SK-N-SH (cell line): ENCODE results near the gene CHSY1. TPM values are rescaled to one million over a fixed set of nuclear protein-coding genes. Genes with fewer than 3 reads are reported as not detected.
A peak's percentile ranks its signal among the peaks of the same experiment; 100 is the strongest.

Experiments used
- CTCF ChIA-PET: fragments of 300-600, 350-600 bp; formaldehyde crosslinking; extraction: SDS; loops from one replicate; lab custom pipeline; 2021; lab: Yijun Ruan, JAX
- POLR2A ChIA-PET: fragments of 350-600 bp; sonication (Branson Sonifier 250); formaldehyde crosslinking; extraction: SDS; loops from one replicate; lab custom pipeline; 2020; ENCODE audit warnings: antibody characterized with exemption, inconsistent platforms; lab: Yijun Ruan, JAX
- DNase-seq: peaks from one replicate; pipeline ENCODE4 v3.0.0; 2012
- H2AFZ ChIP-seq: fragments of 200-600 bp; sonication (generic); 2 replicates; pipeline ENCODE4 v1.8.1; 2016; ENCODE audit warnings: antibody characterized with exemption, mild to moderate bottlenecking, low read depth
- H3F3A ChIP-seq: fragments of 200-600 bp; sonication (generic); replicated peaks from 2 replicates; pipeline ENCODE3; 2016; ENCODE audit warnings: antibody characterized with exemption, mild to moderate bottlenecking; ENCODE audit not compliant: insufficient read depth
- H3K27ac ChIP-seq, 2 experiments: fragments of 200-500 bp in 1 of 2; fragments of 200-600 bp in 1 of 2; sonication (Bioruptor generic) in 1 of 2; sonication (generic), shearing (Covaris generic) in 1 of 2; 2 replicates each; pipeline versions ENCODE4 v1.5.1 to v1.6.1; 2014 to 2016; ENCODE audit warnings: low read depth in 2 of 2, inconsistent platforms in 1 of 2, low read length in 1 of 2, mild to moderate bottlenecking in 1 of 2, mixed read lengths in 1 of 2
- H3K27me3 ChIP-seq: fragments of 200-600 bp; sonication (generic), shearing (Covaris generic); 2 replicates; pipeline ENCODE4 v1.6.1; 2016; ENCODE audit warnings: mixed run types; ENCODE audit not compliant: insufficient read depth
- H3K36me3 ChIP-seq, 2 experiments: fragments of 200-500 bp in 1 of 2; fragments of 200-600 bp in 1 of 2; sonication (Bioruptor generic) in 1 of 2; sonication (generic) in 1 of 2; replicated peaks in 1 of 2; 2 replicates each; pipeline versions ENCODE3 to v1.5.1; 2014 to 2016; ENCODE audit warnings: low read length in 1 of 2, mild to moderate bottlenecking in 1 of 2; ENCODE audit not compliant: insufficient read depth in 2 of 2, control insufficient read depth in 1 of 2
- H3K4me1 ChIP-seq, 2 experiments: fragments of 200-500 bp in 1 of 2; fragments of 200-600 bp in 1 of 2; sonication (Bioruptor generic) in 1 of 2; sonication (generic), shearing (Covaris generic) in 1 of 2; 2 replicates each; pipeline versions ENCODE4 v1.5.1 to v1.6.1; 2014 to 2016; ENCODE audit warnings: low read depth in 1 of 2, low read length in 1 of 2, mixed run types in 1 of 2; ENCODE audit not compliant: insufficient read depth in 2 of 2, control insufficient read depth in 1 of 2
- H3K4me2 ChIP-seq: fragments of 200-600 bp; sonication (generic), shearing (Covaris generic); 2 replicates; pipeline ENCODE4 v1.6.1; 2017; ENCODE audit warnings: mixed run types
- H3K4me3 ChIP-seq, 2 experiments: fragments of 200-500 bp in 1 of 2; fragments of 200-600 bp in 1 of 2; sonication (Bioruptor generic) in 1 of 2; sonication (generic), shearing (Covaris generic) in 1 of 2; 2 replicates each; pipeline versions ENCODE4 v1.5.1 to v1.8.1; 2014 to 2016; ENCODE audit warnings: low read depth in 2 of 2, inconsistent platforms in 1 of 2, low read length in 1 of 2, mild to moderate bottlenecking in 1 of 2, mixed read lengths in 1 of 2, moderate library complexity in 1 of 2
- H3K79me2 ChIP-seq: fragments of 200-600 bp; sonication (generic); 2 replicates; pipeline ENCODE4 v1.8.1; 2017; ENCODE audit warnings: mild to moderate bottlenecking; ENCODE audit not compliant: insufficient read depth
- H3K9ac ChIP-seq: fragments of 200-600 bp; sonication (generic); 2 replicates; pipeline ENCODE4 v1.6.1; 2017; ENCODE audit warnings: mixed run types
- H3K9me2 ChIP-seq: fragments of 200-600 bp; sonication (generic); 2 replicates; pipeline ENCODE4 v1.6.1; 2017; ENCODE audit warnings: mixed run types
- H3K9me3 ChIP-seq: fragments of 200-600 bp; sonication (generic); 2 replicates; pipeline ENCODE4 v1.6.1; 2017; ENCODE audit warnings: mixed run types, mild to moderate bottlenecking, moderate library complexity
- H4K20me1 ChIP-seq: fragments of 200-600 bp; sonication (generic); 2 replicates; pipeline ENCODE4 v1.6.1; 2017; ENCODE audit warnings: mild to moderate bottlenecking, mixed run types; ENCODE audit not compliant: insufficient read depth
- CHD2 ChIP-seq: fragments of 150-350 bp; IDR thresholded peaks from 2 replicates; pipeline ENCODE4 v1.6.1; 2018; ENCODE audit warnings: low read length; ENCODE audit not compliant: partially characterized antibody
- FOXM1 ChIP-seq: IDR thresholded peaks from 2 replicates; pipeline ENCODE4 v1.4.0; 2012; ENCODE audit warnings: low read depth, mild to moderate bottlenecking
- GABPA ChIP-seq: IDR thresholded peaks from 2 replicates; pipeline ENCODE4 v1.4.0; 2012; ENCODE audit warnings: low read depth, mild to moderate bottlenecking
- IRF3 ChIP-seq: fragments of 150-350 bp; IDR thresholded peaks from 2 replicates; pipeline ENCODE4 v1.6.1; 2016; ENCODE audit warnings: mild to moderate bottlenecking, low read depth, low read length
- MXI1 ChIP-seq: IDR thresholded peaks from 2 replicates; pipeline ENCODE4 v1.6.1; 2012; ENCODE audit warnings: mild to moderate bottlenecking, low read depth, low read length, improper control_type of control experiment
- NFIC ChIP-seq: IDR thresholded peaks from 2 replicates; pipeline ENCODE4 v1.4.0; 2012; ENCODE audit warnings: borderline replicate concordance
- RCOR1 ChIP-seq: fragments of 150-350 bp; IDR thresholded peaks from 2 replicates; pipeline ENCODE4 v1.6.1; 2017; ENCODE audit warnings: antibody characterized with exemption, low read length
- REST ChIP-seq: IDR thresholded peaks from 2 replicates; pipeline ENCODE4 v1.6.1; 2012; ENCODE audit warnings: mild to moderate bottlenecking, low read depth, low read length, moderate library complexity
- RFX5 ChIP-seq: IDR thresholded peaks from 2 replicates; pipeline ENCODE4 v1.6.1; 2012; ENCODE audit warnings: mild to moderate bottlenecking, improper control_type of control experiment, low read length
- SIN3A ChIP-seq: IDR thresholded peaks from 2 replicates; pipeline ENCODE4 v1.6.1; 2012; ENCODE audit warnings: low read depth, mild to moderate bottlenecking, low read length, moderate library complexity, borderline replicate concordance
- SMC3 ChIP-seq: IDR thresholded peaks from 2 replicates; pipeline ENCODE4 v1.6.1; 2012; ENCODE audit warnings: low read depth, low read length, improper control_type of control experiment
- YY1 ChIP-seq: IDR thresholded peaks from 2 replicates; pipeline ENCODE4 v1.4.0; 2012; ENCODE audit warnings: low read depth, mild to moderate bottlenecking
- WGBS: methylation state at CpG from one replicate; pipeline ENCODE4 v1.1.6; 2017; ENCODE audit warnings: low lambda C conversion rate; 5-methylcytosine and 5-hydroxymethylcytosine counted together
- polyA plus RNA-seq, 3 experiments: library from polyadenylated mRNA; depleted of rRNA; stranded (reverse); fragments of >200 nt; gene quantifications; 2 replicates each; pipeline ENCODE4 v1.2.3, GENCODE V29; 2012
- TF ChIP-seq, protein P1 (sequence below): IDR thresholded peaks from 2 replicates; pipeline ENCODE4 v1.4.0; 2012; ENCODE audit warnings: low read depth, borderline replicate concordance

The CHSY1 gene
- polyA plus RNA-seq, 1 of the 3 experiments (the other 2 are of a cell fraction), result 15.7 TPM

GRCh38 chr15:101200181-101200580, 51.7 kb downstream of the CHSY1 start:
- 87% methylated on average over 9 of the region's 9 CpGs for WGBS
- H4K20me1 ChIP-seq, result peaks cover 76% of the 10 kb centered on the region
- POLR2A ChIA-PET, result no interaction called here

More at GRCh38 chr15:101200181-101200580, 51.7 kb downstream of the CHSY1 start:
- H3K27ac ChIP-seq, result peak overlapping the region; percentile 51 to 90
- CTCF ChIA-PET, result no interaction called here
- no peaks in the 10 kb centered on the region for H3K9me3 ChIP-seq
- H3K36me3 ChIP-seq, result no peaks in the 10 kb centered on the region
- peaks cover 23% of the 10 kb centered on the region for H3F3A ChIP-seq
- no peak for DNase-seq
- peak overlapping the region; percentile 65 for H3K4me2 ChIP-seq
- H3K9ac ChIP-seq, result no peak overlapping the region
- H3K79me2 ChIP-seq, result peaks cover 85% of the 10 kb centered on the region
- no peak overlapping the region for H2AFZ ChIP-seq
- H3K4me3 ChIP-seq, result no peak overlapping the region
- H3K4me1 ChIP-seq, result peaks cover 26 to 54% of the 10 kb centered on the region in 2 experiments
- no peak for TF ChIP-seq SMC3
- no peak for TF ChIP-seq RFX5
- TF ChIP-seq GABPA, result no peak
- TF ChIP-seq FOXM1, result no peak
- no peak for TF ChIP-seq RCOR1
- no peak for TF ChIP-seq NFIC
- TF ChIP-seq REST, result no peak
- no peak for TF ChIP-seq YY1
- TF ChIP-seq IRF3, result no peak
- no peak for TF ChIP-seq CHD2
- TF ChIP-seq, protein P1, sequence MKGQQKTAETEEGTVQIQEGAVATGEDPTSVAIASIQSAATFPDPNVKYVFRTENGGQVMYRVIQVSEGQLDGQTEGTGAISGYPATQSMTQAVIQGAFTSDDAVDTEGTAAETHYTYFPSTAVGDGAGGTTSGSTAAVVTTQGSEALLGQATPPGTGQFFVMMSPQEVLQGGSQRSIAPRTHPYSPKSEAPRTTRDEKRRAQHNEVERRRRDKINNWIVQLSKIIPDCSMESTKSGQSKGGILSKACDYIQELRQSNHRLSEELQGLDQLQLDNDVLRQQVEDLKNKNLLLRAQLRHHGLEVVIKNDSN, result no peak
- no peak for TF ChIP-seq MXI1
- TF ChIP-seq SIN3A, result no peak
- no peaks in the 10 kb centered on the region for H3K9me2 ChIP-seq
- H3K27me3 ChIP-seq, result no peaks in the 10 kb centered on the region
